NCI-H345 (cell line): ENCODE data around the gene GRID2.

Experiments used
- DNase-seq: peaks from one replicate; lab custom pipeline; 2025; lab: John Stamatoyannopoulos, UW

The GRID2 gene

GRCh38 chr4:93409035-93409434 lies 1105.3 kb downstream of the GRID2 start:
- no peak for DNase-seq

- no peak for DNase-seq
These were observed 1110.3 kb downstream of the GRID2 start for GRCh38 chr4:93414041-93414550.

GRCh38 chr4:93416344-93417128 lies 1112.8 kb downstream of the GRID2 start:
- no peak for DNase-seq

GRCh38 chr4:93431371-93431770 lies 1127.6 kb downstream of the GRID2 start:
- DNase-seq: no peak

DNA sequence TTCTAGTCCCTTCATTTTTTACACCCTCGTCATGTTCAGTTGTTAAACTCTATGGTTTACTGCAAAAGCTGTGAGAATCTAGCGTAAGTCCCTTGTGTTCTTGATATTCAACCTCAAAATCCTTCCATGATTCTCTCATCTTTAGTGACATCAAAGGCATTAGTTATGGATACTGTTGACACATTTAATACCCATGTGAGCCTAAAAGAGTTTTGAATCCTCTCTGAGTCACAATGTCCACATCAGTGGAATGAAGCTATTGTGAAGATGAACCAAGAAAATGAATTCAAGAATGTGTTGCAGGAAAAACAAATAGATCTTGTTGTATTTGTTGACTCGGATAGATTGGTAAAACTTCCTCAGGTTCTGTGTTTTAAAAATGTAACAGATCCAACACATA lies 1130.1 kb downstream of the GRID2 start:
- no peak for DNase-seq

DNA sequence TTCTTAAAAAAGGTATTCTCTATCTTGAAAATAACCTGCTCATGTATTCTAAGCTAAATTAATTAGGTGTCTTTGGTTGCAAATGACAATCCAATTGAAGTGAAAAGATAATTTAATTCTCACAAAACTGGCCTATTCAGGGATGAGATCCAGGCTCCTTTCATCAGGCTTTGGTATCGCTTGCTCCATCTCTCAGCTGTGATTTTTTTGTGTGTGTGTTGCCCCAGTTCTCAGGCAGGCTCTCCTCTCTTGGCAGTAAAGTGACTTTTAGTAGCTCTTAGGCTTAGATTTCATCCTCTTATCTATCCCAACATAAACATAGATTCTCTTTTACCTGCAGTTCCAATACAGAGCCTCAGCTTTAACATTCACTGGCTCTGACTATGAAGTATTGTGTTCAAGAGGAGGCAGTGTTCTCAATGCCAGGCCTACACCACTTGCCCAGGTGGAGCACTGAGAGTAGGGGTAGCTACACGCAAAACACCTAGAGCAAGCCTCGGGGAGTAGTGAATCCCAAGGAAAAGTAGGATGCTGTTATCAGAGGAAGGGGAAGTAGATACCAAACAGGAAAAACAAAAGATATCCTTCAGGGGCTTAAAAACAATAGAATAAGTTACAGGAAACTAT lies 1132.3 kb downstream of the GRID2 start:
- no peak for DNase-seq

- DNase-seq: no peak
These were observed 1134.2 kb downstream of the GRID2 start for GRCh38 chr4:93437991-93438390.

DNA sequence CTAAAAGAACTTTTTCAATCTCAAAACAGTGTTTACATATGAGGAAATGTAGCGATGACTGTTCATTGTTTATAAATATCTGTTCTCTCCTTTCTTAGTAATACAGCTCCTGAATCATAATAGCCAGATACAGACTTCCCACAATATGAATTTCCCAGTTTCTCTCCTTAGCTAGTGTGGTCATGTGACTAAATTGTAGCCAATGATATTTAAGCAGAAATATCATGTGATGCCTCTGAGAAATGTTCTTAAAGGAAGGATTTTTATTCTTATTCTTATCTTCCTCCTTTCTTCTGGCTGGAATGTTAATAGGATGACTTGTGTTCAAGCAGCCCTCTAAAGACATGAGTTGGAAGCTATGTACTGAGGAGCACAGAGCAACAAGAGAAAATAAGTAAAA lies 1141.1 kb downstream of the GRID2 start:
- no peak for DNase-seq

GRCh38 chr4:93446038-93446437 lies 1142.3 kb downstream of the GRID2 start:
- DNase-seq: no peak

DNA sequence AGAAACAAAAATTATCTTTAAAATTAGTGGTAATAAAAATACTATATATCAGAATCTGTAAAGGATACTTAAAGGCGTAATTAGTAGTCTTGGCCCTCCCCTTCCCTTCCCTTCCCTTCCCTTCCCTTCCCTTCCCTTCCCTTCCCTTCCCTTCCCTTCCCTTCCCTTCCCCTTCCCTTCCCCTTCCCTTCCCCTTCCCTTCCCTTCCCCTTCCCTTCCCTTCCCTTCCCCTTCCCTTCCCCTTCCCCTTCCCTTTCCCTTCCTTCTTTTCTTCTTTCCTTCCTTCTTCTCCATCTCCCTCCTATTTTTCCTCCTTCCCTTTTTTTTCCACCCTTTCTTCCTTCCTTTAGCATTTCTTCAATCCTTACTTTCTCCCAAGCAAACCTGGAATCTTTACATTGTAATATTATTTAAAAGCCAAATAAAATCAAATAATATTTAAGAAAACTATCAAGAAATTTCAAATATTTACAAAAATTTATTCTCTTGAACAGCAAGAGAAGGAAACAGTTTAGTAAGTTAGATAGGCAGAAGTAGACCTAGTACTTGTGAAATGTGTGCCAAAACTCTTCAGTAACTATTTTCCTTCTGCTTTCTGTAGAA lies 1145.0 kb downstream of the GRID2 start:
- DNase-seq: no peak

DNA sequence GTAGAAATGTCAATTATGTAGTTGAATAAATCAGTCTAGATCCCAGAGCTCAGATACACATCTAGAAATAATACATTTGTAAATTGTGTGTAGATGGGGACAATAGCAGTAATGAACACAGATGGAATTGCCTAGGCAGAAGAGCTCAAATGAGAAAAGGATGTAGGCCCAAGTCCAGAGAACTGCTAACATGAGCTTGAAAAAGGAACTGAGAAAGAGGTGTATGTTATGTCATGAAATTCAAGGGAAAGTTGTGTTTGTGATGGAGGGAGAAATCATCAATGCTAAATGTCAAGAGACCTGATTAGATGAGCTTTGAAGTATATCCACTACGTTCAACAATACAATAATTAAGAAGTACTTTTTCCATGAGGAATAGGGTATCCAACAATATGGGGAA lies 1148.2 kb downstream of the GRID2 start:
- DNase-seq: no peak

DNA sequence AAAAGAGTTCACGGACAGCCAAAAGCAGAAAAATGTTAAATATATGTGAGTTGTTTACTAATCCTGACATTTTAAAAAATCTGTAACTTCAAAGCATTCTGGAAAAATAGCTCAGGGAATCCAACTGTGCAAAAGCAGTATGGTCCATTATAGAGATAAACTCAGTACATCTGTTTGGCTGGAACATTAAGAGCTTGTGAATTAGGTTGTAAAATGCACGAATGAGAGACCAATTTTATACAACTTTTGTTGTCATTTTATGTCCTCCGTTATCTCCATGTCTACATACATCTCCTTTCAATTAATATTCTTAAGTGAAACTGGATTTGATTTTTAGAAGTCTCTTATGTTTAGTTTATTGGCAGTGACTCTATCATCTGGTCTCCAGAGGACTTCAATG lies 1157.8 kb downstream of the GRID2 start:
- DNase-seq: no peak

- no peak for DNase-seq
These were observed 1162.7 kb downstream of the GRID2 start for GRCh38 chr4:93466446-93466845.

DNA sequence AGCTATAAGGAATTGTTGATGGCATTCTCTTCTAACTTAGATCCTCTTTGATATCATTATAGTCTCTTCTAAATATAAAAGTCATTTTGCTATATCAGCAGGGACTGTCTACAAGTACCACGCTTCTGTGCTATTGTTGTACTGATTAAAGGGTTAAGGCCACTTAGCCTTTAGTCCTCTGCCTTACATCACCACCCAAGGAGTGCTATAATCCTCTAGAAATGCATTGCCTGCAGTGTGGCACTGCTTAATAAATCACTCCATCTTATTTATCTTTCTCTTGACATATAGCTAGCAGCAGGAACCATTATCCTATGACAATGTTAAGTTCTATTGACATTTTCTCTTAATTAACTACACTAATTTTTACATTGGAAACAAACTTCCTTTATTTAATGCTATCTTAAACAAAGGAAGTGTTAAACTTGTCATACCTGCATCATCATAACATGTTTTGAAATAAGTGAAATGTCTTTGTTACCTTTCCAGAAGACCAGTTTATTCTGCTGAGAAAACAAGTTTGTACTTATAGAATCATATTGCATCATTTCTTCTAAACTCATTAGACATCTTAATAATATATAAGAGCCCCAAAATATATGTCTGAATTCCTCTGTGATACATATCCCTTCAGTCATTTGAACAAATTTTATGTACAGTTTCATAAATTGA lies 1163.9 kb downstream of the GRID2 start:
- DNase-seq: no peak

DNA sequence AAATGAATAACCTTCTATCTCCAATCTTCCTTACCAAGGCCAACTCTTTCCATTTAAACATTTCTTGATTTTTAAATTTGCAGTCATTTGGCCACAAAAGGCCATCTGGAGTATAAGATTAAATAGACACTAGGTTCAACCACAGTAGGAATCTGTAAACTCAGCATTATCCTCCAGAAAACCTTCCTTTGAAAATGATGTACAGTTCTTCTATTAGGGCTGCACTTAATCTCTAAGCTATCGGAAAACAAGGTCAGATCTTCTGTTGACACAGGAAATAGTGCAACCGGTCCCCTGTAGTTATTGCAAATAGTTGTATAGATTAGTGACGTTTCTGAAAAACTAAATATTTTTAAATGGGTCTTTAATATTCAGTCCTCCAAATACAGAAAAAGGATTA lies 1165.8 kb downstream of the GRID2 start:
- DNase-seq: no peak

- no peak for DNase-seq
These were observed 1172.0 kb downstream of the GRID2 start for GRCh38 chr4:93475730-93476129.

DNA sequence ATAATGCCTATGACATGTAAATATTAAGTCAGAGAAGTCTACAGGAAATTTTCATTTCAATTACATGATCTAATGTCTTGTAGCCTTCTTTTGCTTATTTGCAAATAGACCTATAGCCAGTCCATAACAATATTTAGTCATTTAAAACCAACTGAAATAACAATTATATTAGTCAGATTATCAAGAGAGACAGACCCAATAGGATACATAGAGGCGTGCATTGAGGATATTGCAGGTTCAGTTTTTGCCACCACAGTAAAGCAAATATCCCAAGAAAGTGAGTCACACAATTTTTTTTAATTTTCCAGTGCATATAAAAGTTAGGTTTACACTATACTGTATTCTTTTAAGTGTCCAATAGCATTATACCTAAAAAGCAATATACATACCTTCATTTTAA lies 1175.0 kb downstream of the GRID2 start:
- no peak for DNase-seq

DNA sequence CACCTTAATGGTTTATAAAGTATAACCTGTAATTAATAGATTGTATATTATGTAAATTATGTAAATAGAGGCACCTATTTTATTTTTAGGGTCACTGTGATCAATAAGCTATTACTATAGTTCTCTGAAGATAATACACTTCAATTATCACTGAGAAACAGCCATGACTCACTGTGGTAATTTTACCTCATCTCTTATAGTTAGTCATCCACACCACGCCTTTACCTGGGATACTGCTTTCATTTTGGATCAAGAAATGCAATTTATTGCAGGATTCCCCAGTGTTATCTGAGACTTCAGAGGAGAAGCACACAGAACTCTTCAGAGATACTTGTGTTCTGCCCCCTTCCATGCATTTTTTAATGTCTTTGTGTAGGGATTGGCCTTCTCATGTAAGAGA lies 1176.7 kb downstream of the GRID2 start:
- DNase-seq: no peak

GRCh38 chr4:93495346-93495745 lies 1191.6 kb downstream of the GRID2 start:
- no peak for DNase-seq

- no peak for DNase-seq
These were observed 1197.5 kb downstream of the GRID2 start for GRCh38 chr4:93501244-93501643.

DNA sequence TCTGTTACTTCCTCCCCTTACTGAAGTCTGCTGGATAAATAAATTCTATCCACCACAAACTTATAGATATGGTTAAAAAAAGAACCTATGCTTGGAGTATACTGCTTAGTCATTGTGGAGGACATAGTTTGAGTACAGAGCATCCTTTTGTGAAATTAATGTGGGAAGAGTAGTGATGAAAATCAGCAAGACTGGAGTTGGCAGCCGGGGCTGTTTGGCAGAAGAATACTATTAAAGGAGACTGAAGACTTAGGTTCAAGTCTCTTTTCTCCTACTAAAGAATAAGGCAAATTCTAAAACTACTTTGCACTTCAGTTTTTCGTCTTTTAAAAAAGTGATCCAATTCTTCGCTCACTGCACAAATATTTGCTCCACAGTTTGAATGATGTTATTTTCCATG lies 1198.2 kb downstream of the GRID2 start:
- DNase-seq: no peak

DNA sequence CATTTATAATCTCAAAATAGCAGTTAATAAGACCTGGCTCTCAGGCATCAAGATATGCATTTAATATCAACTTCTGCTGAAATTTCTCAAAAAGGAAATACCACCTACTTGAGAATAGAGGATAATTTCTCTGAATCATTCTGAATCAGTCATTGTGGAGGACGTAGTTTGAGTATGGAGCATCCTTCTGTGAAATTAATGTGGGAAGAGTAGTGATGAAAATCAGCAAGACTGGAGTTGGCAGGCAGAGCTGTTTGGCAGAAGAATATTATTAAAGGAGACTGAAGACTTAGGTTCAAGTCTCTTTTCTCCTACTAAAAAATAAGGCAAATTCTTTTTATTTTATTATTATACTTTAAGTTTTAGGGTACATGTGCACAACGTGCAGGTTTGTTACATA lies 1199.2 kb downstream of the GRID2 start:
- no peak for DNase-seq

GRCh38 chr4:93513851-93514250 lies 1210.1 kb downstream of the GRID2 start:
- DNase-seq: no peak
